ENCODE measurements around the gene NCBP2L.

GRCh38 chrX:107769581-107770317 lies 7.8 kb upstream of the NCBP2L start:
- TF ChIP-seq, protein P1, sequence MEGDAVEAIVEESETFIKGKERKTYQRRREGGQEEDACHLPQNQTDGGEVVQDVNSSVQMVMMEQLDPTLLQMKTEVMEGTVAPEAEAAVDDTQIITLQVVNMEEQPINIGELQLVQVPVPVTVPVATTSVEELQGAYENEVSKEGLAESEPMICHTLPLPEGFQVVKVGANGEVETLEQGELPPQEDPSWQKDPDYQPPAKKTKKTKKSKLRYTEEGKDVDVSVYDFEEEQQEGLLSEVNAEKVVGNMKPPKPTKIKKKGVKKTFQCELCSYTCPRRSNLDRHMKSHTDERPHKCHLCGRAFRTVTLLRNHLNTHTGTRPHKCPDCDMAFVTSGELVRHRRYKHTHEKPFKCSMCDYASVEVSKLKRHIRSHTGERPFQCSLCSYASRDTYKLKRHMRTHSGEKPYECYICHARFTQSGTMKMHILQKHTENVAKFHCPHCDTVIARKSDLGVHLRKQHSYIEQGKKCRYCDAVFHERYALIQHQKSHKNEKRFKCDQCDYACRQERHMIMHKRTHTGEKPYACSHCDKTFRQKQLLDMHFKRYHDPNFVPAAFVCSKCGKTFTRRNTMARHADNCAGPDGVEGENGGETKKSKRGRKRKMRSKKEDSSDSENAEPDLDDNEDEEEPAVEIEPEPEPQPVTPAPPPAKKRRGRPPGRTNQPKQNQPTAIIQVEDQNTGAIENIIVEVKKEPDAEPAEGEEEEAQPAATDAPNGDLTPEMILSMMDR (conservative IDR thresholded peaks at IDR 0.05 in 1 of 2, IDR thresholded peaks at IDR 0.05 in 1 of 2; ENCODE audit: low read depth in 1 of 2, low read length in 2 of 2), result no peak
- TF ChIP-seq EZH2 (IDR thresholded peaks at IDR 0.05; ENCODE audit: low read length, missing control alignments), result no peak
